Ascending aorta (tissue), 2 donors: Measurements from ENCODE around the gene CHPF. TPM values are rescaled to one million over a fixed set of nuclear protein-coding genes. Genes with fewer than 3 reads are reported as not detected.

Experiments used
- DNase-seq, 2 donors: peaks; one replicate each; pipeline ENCODE4 v3.0.0-alpha.2; 2019; ENCODE audit warnings: low spot score in 2 of 2
- H3K27ac ChIP-seq, 2 donors: fragments of 200-600 bp; sonication (generic); one replicate each; pipeline ENCODE4 v1.5.1; 2016 to 2017; ENCODE audit warnings: mild to moderate bottlenecking in 1 of 2
- H3K27me3 ChIP-seq: fragments of 200-600 bp; sonication (generic); one replicate; pipeline ENCODE4 v1.5.1; 2017
- H3K36me3 ChIP-seq, 2 donors: fragments of 200-600 bp; sonication (generic); one replicate each; pipeline ENCODE4 v1.5.1; 2016
- H3K4me1 ChIP-seq, 2 donors: fragments of 200-600 bp; sonication (generic); one replicate each; pipeline ENCODE4 v1.5.1; 2016 to 2017; ENCODE audit warnings: mild to moderate bottlenecking in 1 of 2
- H3K4me3 ChIP-seq, 2 donors: fragments of 200-600 bp; sonication (generic); one replicate each; pipeline ENCODE4 v1.5.1; 2016 to 2017; ENCODE audit warnings: mild to moderate bottlenecking in 1 of 2
- H3K9me3 ChIP-seq, 2 donors: fragments of 200-600 bp; sonication (generic); one replicate each; pipeline ENCODE4 v1.5.1; 2016
- CTCF ChIP-seq, 3 experiments: fragments of 200-600 bp in 2 of 3; fragments of 450-650 bp in 1 of 3; sonication (generic) in 2 of 3; IDR thresholded peaks; one replicate each; pipeline ENCODE4 v1.5.1; 2016 to 2019; ENCODE audit warnings: antibody characterized with exemption in 3 of 3, mild to moderate bottlenecking in 1 of 3, moderate library complexity in 1 of 3
- intact Hi-C: fragments of 100-400 bp; cut with DNase I; formaldehyde crosslinking; loops from one replicate; pipeline ENCODE4 v1.15.1; 2023
- total RNA-seq: library from RNA; depleted of rRNA; stranded (reverse); fragments of >200 nt; gene quantifications from one replicate; pipeline ENCODE4 v1.1.0, GENCODE V29; 2016

Gene CHPF
- total RNA-seq, 1 donor from 2014 or later: 249 TPM

DNA sequence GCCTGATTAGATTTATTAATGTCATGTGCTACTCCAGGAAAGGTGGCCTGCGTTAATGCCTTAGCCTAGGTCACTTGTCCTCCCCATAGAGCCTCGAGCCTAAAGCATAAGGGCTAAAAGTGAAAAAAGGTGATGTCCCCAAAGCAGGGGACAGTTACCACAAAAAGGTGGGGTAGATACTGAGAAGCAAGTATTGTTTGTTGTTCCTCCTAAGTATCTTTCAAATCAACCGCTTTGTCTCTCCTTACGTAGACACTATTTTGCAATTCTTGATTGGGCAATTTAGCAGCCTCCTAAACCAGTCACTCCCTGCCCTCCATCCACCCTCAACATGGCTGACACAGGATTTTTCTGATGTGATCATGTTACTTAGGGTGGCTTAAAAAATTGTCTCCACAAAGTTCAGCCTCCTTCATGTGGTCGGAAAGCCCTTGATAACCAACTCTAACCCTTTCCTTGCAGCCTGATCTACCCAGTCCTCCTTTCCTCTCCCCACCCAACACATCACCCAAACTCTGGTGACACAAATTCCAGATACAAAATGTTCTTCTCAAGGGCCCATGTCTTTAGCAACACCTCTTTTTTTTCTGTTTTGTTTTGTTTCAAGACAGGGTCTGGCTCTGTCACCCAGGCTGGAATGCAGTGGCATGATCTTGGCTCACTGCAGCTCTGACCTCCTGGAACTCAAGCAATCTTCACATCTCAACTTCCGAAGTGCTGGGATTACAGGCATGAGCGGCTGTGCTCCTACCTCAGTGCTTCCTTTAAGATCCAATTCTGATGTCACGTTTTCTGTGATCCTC is 35.4 kb upstream of the CHPF start:
- DNase-seq: no peak
- no peaks in the 10 kb centered on the region for H3K9me3 ChIP-seq
- intact Hi-C loops: no loop called here
- no peak for TF ChIP-seq CTCF (IDR thresholded peaks at IDR 0.05)
- H3K4me3 ChIP-seq: no peak overlapping the region
- no peaks in the 10 kb centered on the region for H3K27me3 ChIP-seq
- no peaks in the 10 kb centered on the region for H3K4me1 ChIP-seq
- no peak overlapping the region for H3K27ac ChIP-seq
- no peaks in the 10 kb centered on the region for H3K36me3 ChIP-seq

DNA sequence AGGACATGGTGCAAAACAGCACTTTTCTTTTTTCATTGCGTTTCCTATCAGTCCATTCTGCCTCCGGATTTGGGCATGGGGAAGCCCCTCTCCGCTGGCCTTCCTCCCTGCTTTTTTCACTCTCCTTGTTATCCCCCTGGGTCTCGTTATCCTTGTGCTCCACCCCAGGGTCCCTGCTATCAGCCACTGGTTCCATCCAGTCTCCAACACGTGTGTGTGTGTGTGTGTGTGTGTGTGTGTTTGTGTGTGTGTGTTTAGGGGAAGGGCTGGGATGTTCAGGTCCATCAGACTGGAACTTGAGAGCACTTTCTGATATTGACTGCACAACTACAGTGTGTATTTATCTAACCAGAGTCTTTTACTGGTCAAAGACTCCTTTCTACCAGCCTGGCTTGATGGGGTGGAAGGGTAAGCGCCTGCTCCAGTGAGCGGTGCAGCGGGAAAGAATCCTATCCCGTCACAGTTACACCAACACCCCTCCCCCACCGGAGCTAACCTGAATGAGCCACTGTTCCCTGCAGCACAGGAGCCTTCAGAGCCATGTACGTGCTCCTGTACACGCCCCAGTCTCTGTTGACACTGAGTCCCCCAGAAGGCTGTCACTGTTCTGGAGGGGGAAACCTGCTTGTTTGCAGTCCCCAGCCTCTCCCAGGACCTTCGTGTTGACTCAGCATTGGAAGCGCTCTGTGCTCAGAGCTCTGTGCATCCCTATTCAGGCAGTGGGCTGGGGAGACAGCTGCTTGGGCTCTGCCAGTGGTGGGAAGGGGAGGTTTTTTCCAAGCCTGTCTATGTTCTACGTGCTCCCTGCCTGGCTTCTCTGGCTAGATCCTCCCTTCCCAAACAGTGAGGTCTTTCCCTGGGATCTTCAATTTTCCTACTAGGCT is 33.1 kb upstream of the CHPF start:
- Histone ChIP-seq H3K4me1 (peaks cover 0 to 3% of the 10 kb centered on the region in 2 donors), H3K9me3 (no peaks in the 10 kb centered on the region), H3K27ac (no peak overlapping the region), H3K4me3 (no peak overlapping the region), H3K27me3 (no peaks in the 10 kb centered on the region), H3K36me3 (no peaks in the 10 kb centered on the region)
- intact Hi-C loops: no loop called here
- no peak for TF ChIP-seq CTCF (IDR thresholded peaks at IDR 0.05)
- DNase-seq: no peak

- Histone ChIP-seq H3K4me1 (peaks cover 0 to 7% of the 10 kb centered on the region in 2 donors), H3K36me3 (no peaks in the 10 kb centered on the region), H3K27ac (no peak overlapping the region), H3K4me3 (no peak overlapping the region), H3K27me3 (no peaks in the 10 kb centered on the region), H3K9me3 (no peaks in the 10 kb centered on the region)
- intact Hi-C loops: no loop called here
- no peak for DNase-seq
- TF ChIP-seq CTCF (IDR thresholded peaks at IDR 0.05): no peak
These were observed 32.2 kb upstream of the CHPF start for GRCh38 chr2:219575566-219576504.

GRCh38 chr2:219574484-219575311 is 31.1 kb upstream of the CHPF start:
- H3K9me3 ChIP-seq: no peaks in the 10 kb centered on the region
- DNase-seq: no peak
- H3K4me1 ChIP-seq: peaks cover 0 to 12% of the 10 kb centered on the region in 2 donors
- TF ChIP-seq CTCF (IDR thresholded peaks at IDR 0.05): no peak
- no peaks in the 10 kb centered on the region for H3K36me3 ChIP-seq
- no peak overlapping the region for H3K27ac ChIP-seq
- H3K4me3 ChIP-seq: no peak overlapping the region
- H3K27me3 ChIP-seq: no peaks in the 10 kb centered on the region
- intact Hi-C loops: no loop called here
